HPDE6-E6E7 (cell line): ENCODE measurements around the gene CHCHD4.
A peak's percentile ranks its signal among the peaks of the same experiment; 100 is the strongest.
"Not testable (repeated sequence)": the region's sequence is repeated elsewhere in the genome, so short reads cannot be mapped to it uniquely, and the experiment has no call there.

Source experiments
- DNase-seq: peaks from one replicate; pipeline ENCODE4 v3.0.0; 2011; ENCODE audit warnings: missing footprints; ENCODE audit errors: extremely low spot score

The CHCHD4 gene

DNA sequence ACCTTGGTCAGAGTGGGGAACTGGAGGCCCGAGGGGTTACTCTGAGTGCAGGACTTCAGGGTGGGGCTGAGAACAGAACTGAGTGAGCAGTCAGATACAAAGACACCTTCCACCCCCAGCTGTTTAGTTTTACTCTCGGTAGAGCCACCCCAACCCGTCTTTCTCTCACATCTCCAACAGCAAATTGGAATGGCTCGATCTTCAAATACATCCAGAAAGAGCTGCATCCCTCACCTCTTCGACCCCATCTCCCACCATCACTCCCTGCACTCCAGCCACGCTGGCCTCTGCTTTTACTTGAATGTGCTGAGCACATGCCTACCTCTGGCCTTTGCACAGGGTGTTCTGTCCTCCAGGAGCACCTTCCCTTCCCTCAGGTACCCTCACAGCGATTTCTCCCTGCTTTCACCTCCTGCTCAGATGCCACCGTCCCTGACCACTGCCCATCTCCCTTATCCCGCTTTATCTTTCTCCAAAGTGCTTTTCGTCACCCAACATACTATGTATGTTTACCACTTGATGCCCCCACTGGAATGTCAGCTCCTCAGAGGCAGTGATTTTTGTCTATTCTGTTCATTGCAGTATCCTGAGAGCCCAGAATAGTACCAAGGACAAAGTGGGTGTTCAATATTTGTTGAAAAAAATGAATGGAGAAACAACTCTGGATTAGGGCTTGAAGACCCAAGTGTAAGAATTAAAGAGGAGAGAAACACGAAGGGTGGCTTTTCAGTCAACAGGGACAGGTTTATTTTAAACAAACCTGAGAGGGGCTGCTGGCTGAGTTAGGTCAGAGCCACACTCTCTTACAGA, 4.4 kb downstream of the CHCHD4 start:
- no peak for DNase-seq

DNA sequence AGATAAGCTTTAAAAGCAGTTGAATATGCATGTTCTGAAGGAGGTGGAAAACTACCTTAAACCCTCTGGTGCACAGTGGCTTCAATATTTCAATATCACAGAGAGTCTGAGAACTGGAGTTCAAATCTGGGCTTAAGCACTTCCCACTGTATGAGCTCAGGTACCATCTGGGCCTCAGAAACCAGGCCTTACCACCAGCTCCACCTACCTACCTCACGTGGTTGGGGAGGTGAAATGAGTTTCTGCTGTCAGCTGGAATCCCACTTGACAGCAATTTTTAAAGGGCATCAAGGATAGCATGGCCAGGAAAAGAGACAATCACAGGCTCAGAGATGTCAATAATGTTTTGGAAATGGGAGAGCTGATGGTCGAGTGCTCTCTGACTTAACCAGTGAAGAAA, 5.0 kb downstream of the CHCHD4 start:
- DNase-seq = no peak

DNA sequence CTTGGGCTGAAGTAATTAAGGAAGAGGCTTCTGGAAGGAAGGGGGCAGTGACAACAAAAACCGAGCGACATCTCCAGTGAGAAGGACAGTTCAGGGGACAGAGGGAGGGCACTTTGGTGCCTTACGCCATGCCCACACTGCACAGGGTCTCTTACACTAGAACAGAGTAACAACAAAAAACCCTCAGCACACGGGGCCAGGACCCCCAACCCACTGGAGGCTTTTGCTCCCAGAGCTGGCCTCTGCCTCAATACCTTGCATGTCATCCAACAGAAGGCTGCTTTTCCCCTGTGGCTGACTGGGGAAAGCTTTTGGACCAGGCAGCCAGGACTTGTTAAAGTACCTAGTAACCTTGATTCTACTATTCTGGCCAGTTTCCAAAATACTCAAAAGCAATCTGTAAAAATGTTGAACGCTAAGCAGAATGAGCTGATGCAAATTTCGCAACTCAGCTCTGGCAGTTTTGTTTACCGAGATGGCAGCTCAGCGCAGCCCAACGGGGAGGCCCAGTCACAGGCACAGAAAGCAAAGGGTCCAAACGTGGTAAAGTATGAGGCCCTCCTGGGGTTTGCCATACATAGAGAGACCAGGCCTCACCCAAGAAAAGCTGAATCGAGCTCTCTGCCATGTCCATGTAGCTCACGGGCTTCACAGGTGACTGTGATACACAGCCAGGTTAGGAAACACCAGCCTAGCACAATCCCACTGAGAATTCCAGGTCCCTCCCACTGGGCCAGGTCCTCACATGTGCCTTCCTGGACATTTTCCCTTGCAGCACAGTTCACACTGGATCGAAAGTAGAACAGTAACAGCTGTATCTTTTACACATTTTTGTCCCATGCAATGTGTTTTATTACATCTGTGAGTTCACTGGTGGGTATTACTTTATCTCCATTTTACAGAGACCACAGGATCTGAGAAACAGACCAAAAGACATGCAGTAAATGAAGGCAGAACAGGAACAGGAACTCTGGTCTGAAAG, 6.0 kb downstream of the CHCHD4 start:
- no peak for DNase-seq

DNA sequence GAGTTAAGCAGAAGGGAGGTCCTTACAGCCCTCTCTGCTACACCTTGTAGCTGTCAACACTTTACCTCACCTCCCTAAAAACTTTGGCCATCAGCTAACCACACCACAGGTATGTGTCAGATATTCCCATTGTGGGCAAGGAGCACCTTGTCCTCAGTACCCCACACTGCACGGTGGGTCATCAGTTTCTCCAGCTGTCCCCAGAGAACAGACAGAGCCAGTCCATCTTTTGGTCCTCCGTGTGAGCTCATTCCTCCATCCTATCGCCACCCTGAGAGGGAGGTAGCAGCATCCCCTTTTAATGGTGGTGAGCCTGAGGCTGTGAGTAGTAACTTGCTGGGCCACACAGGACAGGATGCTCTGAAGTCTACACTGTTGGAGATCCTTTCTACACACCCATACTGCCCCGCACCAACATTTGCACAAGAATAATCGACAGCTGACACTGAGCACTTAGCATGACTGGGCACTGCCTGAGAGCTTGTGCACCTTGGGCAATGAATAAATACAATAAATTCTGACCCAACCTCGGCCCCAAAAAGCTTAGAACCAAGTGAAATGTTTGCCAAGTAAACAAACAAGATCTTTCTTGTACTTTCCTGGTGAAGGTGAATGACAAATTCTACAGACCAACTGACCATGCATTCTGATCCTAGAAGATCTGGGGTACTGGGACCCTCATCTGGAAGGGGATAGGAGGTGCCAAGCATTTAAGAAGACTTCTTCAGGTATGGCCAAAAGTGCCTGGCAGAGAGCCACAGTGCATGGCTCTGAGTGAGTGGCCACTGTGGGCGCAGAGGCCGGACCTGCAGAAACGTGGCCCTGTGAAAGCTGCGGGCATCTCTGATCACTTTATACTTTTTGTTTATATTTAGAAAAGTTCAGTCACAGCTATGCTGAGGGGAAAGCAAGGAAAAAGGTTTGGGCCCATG, 6.9 kb downstream of the CHCHD4 start:
- DNase-seq = no peak

DNA sequence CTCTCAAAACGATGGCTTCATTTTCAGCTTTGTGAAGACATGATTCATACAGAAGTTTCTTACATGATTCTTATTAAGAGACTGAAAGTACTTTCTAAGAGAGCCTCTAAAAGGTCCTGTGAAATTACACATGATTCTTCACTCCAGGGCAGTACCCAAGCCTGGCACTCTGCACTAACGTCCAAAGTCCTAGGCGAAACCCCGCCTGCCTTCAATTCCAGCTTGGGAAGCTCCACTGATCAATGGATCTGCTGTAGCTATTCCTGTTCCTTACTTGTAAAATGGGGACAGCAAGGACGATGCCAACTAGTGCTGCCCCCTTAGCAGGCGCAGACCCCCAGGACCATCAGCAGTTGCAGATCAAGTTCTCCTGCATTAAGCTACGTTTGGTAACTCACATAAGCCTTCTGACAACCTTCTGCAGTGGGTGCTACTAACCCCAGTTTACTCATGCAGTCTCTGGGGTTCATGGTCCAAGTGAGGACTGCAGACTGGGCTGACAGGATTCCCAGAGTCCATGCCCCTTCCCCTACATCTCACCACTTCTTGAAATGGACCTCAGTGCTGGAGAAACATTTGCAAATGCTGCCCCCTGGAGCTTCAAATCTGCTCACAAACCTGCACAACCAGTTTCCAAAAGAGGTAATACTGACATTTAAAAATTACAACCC, 10.6 kb downstream of the CHCHD4 start:
- DNase-seq = no peak

DNA sequence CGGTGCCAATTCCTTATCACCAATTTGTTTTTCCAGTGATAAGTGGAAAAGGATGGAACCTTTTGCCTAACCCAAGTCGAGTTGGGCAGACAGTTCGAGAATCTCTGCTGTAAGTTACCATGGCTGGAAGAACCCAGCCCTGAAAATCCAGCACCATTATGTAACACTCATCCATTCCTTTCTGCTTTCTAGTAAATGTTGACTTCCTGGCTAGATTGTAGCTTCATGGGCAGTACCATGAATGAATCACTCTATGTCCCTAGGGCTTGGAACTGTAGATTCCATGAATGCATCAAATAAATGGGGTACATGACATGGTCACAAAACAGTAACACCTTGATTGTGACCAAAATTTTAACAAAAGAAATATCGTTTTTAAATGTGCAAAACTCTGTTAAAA, 14.0 kb downstream of the CHCHD4 start:
- DNase-seq = no peak

DNA sequence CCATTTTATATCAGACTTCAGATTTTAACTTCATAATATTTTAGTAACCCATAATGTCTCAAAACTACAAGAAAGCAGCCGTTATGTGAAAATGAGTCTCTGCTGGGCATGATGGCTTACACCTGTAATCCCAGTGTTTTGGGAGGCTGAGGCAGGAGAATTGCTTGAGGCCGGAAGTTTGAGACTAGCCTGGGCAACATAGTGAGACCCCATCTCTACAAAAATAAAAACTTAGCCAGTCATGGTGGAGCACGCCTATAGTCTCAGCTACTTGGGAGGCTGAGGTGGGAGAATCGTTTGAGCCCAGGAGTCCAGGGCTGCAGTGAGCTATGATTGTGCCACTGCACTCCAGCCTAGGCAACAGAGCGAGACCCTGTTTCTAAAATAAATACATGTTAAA, 14.8 kb downstream of the CHCHD4 start:
- DNase-seq = not testable (repeated sequence)

DNA sequence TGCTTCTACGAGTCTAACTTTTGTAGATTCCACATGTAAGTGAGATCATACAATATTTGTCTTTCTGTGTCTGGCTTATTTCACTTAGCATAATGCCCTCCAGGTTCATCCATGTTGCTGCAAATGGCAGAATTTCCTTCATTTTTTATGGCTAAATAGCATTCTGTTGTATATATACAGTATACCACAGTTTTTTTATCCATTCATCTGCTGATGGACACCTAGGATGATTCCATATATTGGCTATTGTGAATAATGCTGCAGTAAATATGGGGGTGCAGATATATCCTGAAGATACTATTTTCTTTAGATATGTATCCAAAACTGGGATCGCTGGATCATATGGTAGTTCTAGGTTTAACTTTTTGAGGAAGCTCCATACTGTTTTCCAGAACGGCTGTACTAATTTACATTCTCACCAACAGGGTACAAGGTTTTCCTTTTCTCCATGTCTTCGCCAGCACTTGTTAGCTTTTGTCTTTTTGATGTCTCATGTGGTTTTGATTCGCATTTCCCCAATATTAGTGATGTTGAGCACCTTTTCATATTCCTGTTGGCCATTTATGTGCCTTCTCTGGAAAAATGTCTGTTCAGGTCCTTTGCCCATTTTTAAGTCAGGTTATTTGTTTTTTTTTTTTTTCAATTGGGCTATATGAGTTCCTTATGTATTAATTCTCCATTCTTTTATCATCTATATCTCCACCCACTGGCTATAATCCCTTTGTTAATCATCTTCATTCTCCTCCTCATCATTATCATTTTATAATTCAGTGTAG, 26.9 kb downstream of the CHCHD4 start:
- DNase-seq = no peak

DNA sequence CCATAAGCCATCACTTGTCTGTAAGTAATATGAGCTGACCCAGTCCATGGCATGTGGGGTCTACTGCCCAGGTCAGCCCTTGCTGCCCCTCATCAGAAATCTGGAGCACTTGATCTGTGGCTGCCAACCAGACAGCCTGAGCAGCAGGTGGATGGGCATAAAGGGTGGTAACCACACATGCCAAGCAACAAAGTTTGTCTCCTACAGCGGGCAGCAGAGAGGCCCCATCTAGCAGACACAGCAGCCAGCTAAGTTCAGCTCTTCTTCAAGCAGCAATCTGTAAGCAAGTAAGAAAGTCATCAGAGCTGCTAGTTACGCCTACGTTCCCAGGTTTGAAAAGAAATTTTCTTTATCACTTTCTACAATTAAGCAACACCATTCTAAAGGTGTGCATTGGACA, 27.9 kb downstream of the CHCHD4 start:
- DNase-seq = no peak

DNA sequence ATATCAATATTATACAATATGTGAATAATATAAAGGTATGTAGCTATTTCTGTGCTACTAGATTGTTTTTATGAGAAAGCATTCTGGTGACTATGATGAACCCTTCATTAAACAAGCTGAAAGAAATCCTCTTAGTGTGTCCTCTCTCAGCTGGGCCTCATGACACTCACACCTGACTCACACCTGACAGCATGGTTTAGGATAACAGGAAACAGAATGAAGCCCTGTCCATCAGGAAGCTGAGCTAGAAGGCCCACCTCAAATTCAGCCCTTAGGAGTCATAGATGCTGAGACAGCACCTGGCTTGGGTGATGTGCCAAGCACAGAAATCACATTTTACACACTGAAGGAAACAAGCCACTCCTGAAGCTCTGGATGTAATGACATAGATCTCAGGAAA, 30.8 kb downstream of the CHCHD4 start:
- DNase-seq = peak; percentile 34

DNA sequence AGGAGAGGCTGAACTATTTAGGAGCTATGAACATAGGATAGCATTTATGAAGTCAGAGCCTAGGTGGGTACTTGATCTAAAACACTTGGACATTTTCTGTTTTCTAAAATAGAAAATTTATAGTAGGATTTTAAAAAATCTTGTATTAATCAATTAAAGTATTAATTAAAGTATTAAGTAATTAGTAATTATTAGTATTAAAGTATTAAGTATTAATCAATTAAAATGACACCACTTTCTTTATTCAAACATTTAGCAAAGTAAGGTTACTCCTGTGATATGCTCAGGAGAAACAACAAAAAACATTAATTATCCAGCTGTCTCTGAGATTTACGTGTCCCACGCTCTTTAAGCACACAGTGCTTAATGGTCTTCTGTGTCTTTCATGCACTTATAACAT, 32.2 kb downstream of the CHCHD4 start:
- no peak for DNase-seq

DNA sequence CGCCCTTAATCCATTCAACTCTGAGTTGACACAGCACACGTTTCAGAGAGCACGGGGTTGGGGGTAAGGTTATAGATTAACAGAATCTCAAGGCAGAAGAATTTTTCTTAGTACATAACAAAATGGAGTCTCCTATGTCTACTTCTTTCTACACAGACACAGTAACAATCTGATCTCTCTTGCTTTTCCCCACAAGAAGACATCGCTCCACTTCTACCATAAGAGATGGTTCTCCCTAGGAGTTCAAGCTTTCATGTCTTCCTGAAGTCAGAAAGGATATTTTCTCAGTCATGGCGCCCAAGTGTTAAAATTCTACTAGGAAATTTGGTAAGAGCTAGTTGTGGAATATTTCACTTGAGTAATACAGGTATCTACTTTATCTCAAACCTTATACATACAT, 32.7 kb downstream of the CHCHD4 start:
- DNase-seq = not testable (repeated sequence)

DNA sequence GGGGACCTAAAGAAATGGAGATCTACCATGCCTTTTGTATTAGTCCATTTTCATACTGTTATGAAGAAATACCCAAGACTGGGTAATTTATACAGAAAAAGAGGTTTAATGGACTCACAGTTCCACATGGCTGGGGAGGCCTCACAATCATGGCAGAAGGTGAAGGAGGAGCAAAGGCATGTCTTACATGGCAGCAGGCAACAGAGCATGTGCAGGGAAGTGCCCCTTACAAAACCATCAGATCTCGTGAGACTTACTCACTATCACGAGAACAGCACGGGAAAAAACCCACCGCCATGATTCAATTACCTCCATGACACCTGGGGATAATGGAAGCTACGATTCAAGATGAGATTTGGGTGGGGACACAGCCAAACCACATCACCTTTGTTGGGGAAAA, 37.2 kb downstream of the CHCHD4 start:
- DNase-seq = not testable (repeated sequence)

DNA sequence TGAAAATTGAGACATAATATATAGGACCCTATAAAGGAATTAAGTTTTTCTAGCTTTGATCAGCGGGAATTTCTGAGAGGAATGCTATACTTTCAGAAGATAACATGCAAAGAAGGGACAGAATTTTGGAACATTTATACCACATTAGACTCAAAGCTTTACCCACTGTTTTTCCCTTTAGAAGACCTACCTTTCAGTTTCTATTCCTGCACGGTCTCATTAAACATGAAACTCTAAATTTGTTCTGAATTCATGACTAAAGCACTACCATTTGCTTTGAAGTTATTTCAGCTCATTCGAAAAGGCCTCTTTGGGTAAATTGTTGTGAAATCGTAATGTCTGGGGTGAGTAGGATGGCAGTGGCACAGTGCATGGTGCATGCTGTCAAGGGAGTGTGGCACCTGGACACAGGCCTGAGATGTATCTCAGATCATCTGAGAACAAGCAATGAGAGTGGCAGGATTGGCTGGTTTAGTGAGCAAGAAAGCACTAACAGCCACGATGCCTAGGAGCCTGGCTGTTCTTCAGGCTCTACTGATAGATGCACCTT, 42.5 kb downstream of the CHCHD4 start:
- no peak for DNase-seq

DNA sequence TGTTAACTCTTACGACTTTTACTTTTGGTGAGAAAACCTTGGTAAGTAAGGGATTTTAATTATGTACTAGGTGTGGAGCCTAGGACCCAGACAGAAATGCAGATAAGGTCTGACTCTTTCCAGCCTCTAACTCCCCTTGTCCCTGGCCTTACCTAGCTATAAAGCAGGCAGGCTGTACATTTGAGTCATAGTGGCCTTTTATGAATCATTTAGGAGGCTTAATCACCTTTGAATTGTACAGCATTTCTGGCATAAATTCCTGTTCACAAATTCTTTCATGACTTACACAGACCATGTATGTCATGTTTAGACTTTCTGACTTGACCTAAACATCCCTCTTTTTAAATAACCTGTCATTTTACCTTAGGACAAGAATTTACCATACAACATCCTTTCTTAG, 47.4 kb downstream of the CHCHD4 start:
- DNase-seq = no peak

DNA sequence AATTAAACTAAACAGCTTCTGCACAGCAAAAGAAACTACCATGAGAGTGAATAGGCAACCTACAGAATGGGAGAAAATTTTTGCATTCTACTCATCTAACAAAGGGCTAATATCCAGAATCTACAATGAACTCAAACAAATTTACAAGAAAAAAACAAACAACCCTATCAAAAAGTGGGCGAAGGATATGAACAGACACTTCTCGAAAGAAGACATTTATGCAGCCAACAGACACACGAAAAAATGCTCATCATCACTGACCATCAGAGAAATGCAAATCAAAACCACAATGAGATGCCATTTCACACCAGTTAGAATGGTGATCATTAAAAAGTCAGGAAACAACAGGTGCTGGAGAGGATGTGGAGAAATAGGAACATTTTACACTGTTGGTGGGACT, 49.4 kb downstream of the CHCHD4 start:
- DNase-seq = not testable (repeated sequence)

DNA sequence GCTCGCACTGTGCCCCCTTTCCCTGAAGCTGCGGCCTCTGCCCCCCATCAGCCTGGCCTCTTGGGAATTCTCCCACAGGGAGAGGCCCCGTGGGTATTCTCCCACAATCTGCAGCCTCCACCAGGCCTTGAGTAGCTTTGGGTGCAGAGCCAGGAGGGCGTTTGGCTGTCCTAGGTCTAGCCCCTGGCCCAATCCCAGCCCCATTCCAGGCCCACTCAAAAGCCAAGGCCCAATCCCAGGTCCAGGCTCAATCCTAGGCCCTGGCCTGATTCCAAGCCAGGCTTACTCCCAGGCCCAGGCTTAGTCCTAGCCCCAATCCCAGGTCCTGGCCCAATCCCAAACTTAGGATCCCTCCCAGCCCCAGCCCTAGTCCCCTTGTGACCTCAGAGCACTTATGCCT, 59.8 kb downstream of the CHCHD4 start:
- DNase-seq = no peak

DNA sequence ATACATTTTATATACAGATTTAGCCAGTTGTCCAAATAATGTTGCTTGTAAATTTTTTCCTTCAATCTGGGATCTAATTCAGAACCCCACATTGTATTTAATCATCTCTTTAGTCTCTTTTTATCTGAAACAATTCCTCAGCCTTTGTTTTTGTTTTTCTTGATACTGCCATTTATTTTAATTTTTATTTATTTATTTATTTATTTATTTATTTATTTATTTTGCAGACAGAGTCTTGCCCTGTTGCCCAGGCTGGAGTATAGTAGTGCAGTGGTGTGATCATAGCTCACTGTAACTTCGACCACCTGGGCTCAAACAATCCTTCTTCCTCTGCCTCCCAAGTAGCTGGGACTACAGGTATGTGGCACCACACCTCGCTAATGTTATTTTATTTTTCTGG, 61.5 kb downstream of the CHCHD4 start:
- DNase-seq = no peak
